Central memory CD4-positive, alpha-beta T cell (primary cell): ENCODE measurements around the gene NLRC5.
"Not testable (repeated sequence)": the region's sequence is repeated elsewhere in the genome, so short reads cannot be mapped to it uniquely, and the experiment has no call there.

ENCODE experiments used
- DNase-seq: peaks from one replicate; pipeline ENCODE4 v3.0.0; 2022

The NLRC5 gene

GRCh38 chr16:57003439-57004386 lies 14.4 kb downstream of the NLRC5 start:
- no peak for DNase-seq

- no peak for DNase-seq
Measured at GRCh38 chr16:57004387-57005250, 15.3 kb downstream of the NLRC5 start.

GRCh38 chr16:57005597-57005996 lies 16.2 kb downstream of the NLRC5 start:
- DNase-seq = not testable (repeated sequence)

- DNase-seq = no peak
Measured at GRCh38 chr16:57007050-57007449, 17.7 kb downstream of the NLRC5 start.

GRCh38 chr16:57007530-57007929 lies 18.2 kb downstream of the NLRC5 start:
- DNase-seq = no peak

GRCh38 chr16:57008440-57008839 lies 19.1 kb downstream of the NLRC5 start:
- no peak for DNase-seq

- no peak for DNase-seq
Measured at GRCh38 chr16:57009643-57010170, 20.4 kb downstream of the NLRC5 start.

GRCh38 chr16:57012353-57012752 lies 23.0 kb downstream of the NLRC5 start:
- DNase-seq = no peak

- no peak for DNase-seq
Measured at GRCh38 chr16:57013229-57013628, 23.9 kb downstream of the NLRC5 start.

GRCh38 chr16:57013902-57014301 lies 24.5 kb downstream of the NLRC5 start:
- no peak for DNase-seq

GRCh38 chr16:57016301-57016700 lies 26.9 kb downstream of the NLRC5 start:
- no peak for DNase-seq

GRCh38 chr16:57016831-57017230 lies 27.5 kb downstream of the NLRC5 start:
- no peak for DNase-seq

GRCh38 chr16:57017251-57017650 lies 27.9 kb downstream of the NLRC5 start:
- no peak for DNase-seq

GRCh38 chr16:57019746-57020145 lies 30.4 kb downstream of the NLRC5 start:
- DNase-seq = no peak

- no peak for DNase-seq
Measured at GRCh38 chr16:57020651-57021050, 31.3 kb downstream of the NLRC5 start.

GRCh38 chr16:57021757-57022156 lies 32.4 kb downstream of the NLRC5 start:
- no peak for DNase-seq

GRCh38 chr16:57022445-57022844 lies 33.1 kb downstream of the NLRC5 start:
- DNase-seq = no peak

- DNase-seq = peak; percentile 83
Measured at GRCh38 chr16:57023541-57024249, 34.3 kb downstream of the NLRC5 start.

- DNase-seq = no peak
Measured at GRCh38 chr16:57024894-57025680, 35.7 kb downstream of the NLRC5 start.

- no peak for DNase-seq
Measured at GRCh38 chr16:57025941-57026777, 36.8 kb downstream of the NLRC5 start.

- DNase-seq = no peak
Measured at GRCh38 chr16:57026778-57027062, 37.4 kb downstream of the NLRC5 start.
